Measurements from ENCODE around the gene LCOR.
"Not testable (repeated sequence)": the region's sequence is repeated elsewhere in the genome, so short reads cannot be mapped to it uniquely, and the experiment has no call there.

The LCOR gene

DNA sequence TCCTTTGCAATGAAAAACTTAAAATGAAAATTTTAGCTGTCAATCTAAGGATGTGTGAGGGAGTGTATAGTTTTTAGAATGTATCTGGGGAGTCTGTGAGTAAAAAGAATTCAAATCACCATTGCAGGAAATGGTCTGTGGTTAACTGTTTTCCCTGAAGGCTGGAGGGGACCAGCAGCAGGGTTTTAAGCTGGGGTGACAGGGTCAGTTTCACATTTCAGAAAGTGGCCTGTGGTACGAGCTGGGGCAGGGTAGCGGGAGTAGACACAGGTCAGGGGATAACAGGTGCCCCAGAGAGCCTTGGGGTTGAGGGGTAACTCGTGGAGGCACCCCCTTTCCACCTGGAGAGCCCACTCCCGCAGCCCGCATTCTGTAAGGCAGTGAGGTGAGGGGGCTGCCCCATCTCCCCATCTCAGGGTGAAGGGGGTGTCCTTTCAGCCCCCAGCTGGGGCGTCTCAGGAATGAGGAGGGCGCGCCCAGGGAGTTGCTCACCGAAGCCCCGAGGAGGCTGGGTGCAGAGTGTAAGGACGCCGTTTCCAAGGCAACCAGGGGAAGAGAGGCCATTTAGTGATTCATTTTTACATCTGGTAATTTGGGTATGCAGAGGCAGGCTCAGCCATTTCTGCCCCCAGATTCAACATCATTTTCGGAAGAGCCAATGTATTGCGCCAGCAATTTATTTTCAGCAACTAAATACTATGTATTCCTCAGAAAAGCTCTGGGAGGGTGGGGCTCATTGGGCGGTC lies 184.8 kb downstream of the LCOR start:
- DNase-seq, result no peak

DNA sequence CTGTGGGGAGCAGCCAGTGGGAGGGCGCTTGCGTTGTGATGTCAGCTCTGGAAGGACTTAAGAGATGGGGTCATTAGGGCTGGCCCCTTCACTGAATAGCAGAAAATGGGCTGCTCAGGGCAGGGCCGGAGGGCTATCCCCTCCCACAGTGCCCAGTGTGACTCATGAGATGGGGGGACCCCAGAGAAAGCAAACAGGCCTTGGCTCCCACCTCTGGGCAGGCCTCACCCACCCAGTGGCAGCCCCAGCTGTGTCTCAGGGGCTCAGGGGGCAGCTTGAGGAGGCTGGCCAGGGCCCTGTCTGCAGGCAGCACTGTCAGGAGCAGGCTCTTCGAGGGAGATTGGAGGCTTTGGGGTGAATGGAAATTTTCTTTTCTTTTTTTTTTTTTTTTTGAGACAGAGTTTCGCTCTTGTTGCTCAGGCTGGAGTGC lies 185.4 kb downstream of the LCOR start:
- no peak for DNase-seq

DNA sequence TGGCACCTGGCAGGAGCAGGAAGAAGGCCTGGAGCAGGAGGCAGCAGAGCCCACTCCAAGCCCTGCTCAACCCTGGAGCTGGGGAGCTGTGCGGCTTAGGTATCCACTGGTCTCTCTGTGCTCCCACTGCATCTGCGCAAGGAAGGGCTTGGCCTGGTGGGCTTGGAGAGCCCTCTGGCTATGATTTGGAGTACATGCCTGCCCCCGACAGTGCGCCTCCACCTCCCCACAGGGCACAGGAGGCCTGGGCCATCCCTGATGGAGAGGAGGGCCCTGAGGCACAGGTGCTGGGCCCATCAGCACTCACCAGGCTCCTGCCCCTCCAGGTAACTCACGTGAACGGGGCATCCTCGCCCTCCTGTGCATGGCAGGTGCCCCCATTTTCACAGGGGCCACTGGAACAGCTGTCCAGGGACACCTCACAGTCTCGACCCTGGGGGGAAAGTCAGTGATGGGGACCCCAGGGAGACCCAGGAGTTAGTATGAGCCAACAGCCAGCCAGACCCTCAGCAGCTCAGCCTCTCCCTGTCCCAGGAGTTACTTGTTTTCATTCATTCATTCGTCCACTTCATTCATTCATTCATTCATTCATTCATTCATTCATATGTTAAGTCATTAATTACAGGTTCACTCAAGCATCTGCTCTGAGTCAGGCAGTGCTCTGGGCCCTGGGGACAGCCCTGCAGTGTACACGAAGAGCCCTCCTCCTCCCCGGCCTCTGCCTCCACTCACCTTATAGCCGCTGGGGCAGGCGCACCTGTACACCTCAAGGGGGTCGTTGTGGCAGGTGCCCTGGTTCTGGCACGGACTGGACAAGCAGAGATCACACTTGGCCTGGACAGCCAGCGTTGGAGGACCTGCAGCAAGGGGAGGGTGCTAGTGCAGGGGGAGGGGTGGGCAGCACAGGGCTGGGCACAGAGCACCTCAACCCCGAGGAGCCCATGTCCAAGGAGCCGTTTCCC lies 186.4 kb downstream of the LCOR start:
- no peak for DNase-seq

DNA sequence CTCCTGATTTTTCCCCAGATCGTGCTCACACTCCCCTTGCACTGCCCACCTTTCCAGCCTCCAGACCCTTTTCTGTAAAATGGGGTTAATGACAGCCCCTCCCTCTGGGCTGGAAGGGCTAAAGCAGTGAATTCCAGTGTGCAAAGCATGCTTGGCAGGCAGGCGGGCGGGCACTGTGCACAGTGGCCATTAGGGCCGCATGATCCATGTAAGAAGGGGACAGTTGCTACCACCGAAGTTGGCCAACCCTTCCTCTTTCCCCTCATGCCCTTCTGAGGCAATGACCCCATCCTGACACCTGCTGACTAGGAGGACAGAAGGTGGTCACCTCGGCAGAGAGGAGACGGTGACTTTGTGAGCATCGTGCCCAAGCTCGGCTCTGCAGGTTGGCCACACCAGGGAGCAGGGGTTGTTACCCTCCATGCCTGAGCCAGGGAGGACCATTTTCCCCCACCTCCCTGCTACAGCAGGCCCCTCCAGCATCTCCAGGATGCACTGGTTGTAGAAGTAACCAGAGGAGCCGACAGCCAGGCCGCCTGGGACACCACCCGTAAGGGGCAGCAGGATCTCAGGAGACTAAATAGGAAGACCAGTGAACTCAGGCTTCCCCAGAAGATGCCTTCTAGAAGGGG lies 187.2 kb downstream of the LCOR start:
- no peak for DNase-seq

DNA sequence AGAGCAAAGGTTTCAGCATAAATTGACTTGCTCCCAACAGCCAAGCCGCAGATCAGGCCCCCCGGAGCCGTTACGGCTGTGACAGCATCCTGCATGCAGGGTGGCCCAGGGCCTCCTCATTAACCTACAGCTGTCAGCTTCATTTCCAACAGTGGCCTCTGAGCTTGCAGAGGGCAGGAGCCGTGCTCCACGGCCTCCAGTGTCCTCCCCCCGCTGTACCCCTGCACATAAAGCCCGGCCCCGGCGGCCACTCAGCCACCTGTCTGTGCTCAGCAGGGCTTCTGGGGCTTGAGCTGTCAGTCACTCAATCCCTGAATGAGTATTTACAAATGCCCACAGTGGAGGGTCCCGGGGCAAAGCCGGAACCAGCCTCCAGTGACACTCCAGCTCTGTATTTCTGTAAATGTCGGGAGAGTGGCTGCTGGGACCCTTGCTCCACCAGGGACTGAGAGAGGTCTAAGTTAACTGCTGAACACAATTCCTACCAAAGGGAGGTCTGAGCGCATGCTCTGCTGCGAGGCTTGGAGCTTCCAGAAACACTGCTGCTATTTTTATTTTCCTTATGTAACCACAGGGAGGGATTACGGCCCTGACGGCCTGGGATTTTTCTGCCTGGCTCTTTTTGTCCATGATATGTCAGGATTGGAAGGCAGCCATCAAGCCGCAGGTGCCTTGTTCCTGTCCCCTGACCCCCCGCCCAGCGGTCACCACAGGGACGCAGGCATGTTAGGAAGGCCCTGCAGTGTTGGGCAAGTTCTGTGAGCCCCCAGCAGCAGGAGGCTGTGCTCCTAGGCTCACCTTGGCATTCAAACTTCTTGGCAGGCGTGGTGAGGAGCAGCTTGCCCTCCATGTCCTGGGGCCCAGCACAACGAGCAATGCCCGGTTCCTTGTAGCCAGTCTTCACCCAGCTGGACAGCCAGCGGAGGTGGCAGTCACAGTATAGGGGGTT lies 188.6 kb downstream of the LCOR start:
- DNase-seq, result no peak

DNA sequence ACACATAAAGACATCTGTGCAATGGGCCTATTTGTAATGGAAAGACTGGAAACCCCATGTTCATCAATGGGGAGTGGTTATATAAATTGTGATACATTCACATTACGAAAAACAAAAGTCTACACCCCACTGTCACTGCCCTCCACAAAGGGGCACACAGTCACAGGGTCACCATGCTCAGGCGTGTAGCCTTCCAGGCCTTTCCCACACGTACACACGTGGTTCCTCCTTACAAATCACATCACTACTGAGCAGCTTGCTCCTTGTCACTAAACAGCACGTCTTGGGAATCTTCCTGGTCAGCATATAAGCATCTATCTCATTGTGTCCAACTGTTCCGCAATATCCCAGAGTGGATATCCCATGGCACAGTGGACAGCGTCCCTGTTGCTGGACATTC lies 190.5 kb downstream of the LCOR start:
- no peak for DNase-seq

DNA sequence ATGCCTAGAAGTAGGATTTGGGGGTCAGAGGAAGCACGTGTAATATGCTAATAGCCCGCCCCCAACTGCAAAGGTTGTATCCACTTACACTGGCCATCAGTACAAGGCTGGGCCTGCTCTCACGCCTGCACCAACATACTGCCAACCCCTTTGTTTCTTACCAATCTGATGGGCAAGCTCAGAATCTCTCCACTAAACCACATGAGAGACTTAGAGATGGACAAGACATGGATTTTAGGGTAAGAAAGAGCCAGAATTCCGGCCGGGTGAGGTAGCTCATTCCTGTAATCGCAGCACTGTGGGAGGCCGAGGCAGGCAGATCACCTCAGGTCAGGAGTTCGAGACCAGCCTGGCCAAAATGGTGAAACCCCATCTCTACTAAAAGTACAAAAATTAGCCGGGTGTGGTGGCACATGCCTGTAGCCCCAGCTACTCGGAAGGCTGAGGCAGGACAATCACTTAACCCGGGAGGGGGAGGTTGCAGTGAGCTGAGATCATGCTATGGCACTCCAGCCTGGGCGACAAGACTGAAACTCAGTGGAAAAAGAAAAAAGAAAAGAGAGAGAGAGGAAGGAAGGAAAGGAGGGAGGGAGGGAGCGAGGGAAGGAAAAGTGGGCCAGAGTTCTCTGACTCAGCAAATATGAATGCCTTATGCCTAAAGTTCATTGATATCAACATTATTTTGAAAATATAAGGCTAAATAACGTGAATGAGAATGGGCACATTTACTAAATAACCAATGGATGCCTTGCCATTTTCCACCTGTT lies 191.5 kb downstream of the LCOR start:
- no peak for DNase-seq

DNA sequence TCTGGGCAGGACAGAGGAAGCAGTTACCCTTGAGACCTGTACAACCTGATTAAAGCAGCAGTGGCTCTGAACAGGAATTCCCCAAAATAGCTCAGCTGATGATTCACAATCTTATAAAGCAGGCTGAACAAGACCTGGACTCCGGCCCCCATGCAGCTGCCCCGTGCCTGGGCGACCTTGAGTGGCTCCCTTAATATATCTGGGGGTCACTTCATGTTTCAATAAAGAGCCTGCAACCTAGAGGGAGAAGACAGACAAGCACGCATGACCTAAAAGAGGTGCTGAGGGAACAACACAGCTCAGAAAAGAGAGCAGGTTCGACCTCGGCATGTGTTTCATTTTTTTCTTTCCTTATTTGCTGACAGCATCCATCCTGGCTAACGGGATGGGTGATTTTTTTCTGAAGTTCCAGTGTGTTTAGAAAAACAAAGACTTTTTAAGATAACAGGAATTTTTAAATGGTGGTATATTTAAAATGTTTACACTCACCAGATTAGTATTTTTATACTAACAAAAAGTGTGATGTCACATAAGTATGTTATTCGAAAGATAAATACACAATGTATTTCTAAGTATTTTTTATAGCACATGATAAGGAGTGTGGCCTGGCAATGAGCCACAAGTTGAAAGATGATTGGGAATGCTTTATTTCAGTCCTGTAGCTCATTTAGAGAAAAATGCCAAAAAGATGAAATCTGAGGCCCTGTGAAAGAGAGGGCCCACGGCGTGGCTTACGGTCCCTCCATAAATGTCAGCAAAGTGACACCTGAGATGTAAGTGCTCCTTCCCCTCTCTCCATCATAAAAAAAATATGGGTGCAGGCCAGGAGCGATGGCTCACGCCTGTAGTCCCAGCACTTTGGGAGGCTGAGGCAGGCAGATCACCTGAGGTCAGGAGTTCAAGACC lies 192.3 kb downstream of the LCOR start:
- no peak for DNase-seq

DNA sequence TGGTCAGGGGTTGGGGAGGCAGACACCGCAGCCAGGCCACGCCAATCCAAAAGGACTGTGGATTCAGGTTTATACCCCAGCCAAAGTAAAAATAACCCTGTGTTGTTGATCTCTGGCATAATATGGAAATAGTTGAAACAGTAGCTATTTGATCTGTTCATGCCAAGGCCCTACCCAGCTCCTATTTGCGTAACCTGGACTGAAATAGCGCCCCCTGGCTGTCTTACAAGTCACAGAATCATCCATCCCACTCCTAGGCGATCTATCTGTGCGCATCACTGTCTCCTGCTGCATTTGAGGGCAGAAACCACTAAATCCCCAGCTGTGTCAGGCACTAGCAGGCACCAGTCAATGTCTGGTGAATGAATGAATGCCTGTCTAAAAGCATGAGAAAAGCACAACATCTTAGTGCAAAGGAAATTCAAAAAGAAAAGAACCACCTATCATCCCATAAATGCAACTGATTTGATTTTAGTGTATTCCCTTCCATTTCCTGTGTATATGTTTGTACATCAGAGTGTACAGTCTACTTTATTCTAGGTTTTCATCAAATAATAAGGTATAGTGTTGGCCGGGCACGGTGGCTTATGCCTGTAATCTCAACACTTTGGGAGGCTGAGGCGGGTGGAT lies 193.6 kb downstream of the LCOR start:
- peak; percentile 48 for DNase-seq

DNA sequence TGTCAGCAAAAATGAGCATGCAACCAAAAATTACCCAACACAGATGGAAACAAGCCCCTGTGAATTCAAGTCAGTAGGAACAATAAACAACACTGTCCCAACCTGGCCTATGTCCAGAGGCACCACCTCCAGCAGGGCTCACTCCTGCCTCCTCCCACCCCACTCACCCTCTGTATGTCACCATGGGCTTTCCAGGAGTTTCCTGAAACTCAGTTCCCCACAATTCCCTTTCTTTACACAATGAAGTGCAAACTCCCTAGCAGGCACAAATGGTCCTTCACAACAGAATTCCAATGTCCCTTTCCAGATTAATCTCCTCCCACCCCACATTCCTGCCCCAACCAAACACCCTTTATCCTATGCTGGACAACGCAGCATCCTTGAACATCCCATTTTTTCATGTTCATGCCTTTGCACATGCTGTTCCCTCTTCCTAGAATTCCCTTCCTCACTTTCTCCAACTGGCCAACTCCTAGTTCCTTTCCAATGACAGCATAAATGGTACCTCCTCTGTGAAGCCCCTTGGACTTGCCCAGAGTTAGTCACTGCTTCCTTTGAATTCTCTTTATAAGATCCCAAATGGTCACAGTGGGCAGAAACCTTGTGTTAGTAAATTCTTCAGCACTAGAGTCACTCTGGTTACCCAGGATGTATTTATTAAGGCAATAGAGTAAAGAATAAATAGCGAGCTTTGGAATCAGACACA lies 196.2 kb downstream of the LCOR start:
- DNase-seq, result no peak

DNA sequence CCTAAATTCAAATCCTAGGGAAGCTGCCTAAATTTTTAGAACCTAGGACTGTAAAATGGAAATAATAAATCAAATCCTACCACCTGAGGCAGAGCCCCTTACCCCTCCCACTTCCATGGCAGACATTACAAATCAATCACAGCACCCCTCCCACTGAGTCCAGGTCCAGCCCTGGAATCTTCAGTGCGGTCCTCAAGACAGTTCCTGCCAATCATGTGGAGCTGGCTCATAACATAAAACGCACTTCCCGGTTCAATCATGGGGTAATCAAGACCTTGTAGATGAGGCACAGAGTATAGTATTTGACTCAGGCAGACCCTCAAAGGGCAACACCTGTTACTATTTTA lies 196.7 kb downstream of the LCOR start:
- no peak for DNase-seq

DNA sequence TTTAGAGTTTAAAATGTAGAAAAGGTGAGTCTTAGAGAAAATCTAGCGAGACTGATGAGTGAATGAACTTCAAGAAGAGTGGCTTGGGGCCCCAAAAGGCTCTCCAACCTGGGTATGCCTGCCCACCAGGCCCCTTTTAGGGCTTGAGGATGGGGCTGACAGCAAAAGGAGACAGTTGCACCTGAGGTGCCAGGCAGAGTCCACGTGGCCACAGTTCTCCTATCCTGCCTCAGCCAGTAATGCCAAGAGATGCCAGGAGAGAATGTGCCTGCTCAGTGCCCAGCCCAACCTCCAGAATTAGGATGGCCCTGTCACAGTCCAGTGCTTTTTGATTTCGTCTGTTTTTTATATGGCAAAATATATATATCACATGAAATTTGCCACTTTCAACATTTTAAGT lies 197.2 kb downstream of the LCOR start:
- no peak for DNase-seq

DNA sequence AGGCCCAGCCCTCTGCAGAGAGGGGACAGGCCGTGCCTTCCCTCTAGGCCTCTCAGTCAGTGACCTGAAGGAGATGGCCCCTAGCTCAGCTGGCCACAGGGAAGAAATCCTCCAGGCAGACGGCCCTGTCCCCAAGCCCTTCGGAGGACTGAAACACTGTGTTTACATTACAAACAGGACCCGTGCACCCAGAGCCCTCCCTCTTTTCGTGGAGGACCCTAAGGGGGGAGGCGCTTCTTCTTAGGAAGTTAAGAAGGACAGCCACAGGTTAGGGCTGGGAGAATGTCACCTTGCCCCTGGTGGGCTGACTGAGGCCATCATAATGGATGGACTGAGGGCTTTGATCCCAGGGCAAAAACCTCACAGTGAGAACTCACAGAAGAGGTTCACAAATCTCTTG lies 198.8 kb downstream of the LCOR start:
- no peak for DNase-seq

DNA sequence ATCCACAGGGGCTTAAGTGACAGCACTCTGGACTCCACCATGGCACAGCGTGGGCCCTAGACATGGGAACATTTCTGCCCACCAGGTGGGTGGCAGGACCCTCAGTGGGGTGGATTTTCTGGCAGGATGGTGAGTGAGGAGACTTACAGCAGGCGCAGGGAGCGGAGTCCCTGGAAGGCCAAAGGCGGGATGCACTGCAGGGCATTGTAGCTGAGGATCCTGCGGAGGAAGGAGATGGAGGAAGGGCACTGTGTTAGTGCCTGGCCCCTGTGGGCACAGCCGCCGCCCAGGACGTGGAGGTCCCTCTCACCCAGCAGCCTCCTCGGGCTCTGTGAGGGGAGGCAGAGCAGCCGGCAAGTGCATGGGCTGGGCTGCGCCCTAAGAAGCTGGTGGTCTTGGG lies 199.4 kb downstream of the LCOR start:
- no peak for DNase-seq

DNA sequence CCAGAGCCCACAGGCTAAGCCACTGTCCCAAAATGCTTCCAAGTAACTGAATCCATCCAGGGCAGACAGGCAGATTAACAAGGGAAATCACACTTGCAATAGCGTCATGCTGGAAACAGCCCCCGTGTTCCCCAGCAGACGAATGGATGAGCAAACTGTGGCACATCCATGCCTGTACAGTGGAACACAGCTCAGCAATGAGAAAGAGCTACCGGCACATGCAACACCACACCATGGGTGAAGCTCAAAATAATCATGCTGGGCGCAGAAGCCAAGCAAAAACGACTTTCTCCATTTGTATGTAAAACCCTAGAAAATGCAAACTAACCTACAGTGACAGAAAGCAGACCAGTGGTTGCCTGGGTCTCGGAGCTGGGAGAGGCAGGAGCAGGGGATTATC lies 200.5 kb downstream of the LCOR start:
- no peak for DNase-seq

DNA sequence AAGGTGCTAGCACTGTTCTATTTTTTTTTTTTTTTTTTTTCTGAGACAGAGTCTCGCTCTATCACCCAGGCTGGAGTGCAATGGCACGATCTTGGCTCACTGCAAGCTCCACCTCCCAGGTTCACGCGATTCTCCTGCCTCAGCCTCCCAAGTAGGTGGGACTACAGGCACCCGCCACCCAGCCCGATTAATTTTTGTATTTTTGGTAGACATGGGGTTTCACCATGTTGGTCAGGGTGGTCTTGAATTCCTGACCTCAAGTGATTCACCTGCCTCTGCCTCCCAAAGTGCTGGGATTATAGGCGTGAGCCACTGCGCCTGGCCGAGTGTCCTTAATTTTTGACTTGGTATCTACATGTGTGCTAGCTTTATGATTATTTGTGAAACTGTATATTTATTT lies 201.7 kb downstream of the LCOR start:
- not testable (repeated sequence) for DNase-seq

DNA sequence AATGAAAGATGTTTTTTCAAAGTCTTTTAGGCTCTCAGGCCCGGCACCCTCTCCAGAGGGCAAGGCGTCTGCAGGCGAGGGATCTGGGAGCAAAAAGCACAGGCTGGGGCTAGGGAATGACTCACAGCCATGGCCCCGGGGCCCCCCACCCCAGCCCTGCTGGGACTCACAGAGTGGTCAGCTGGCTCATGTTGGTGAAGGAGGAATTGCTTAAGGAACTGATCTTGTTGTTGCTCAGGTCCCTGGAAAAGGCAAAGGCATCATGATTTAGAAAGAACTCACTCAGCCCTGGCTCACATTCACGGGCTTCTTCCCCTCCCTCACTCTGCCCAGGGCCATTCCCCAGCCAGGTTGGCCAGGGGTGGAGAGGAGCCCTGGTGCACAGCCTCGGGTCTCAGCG lies 202.2 kb downstream of the LCOR start:
- no peak for DNase-seq

DNA sequence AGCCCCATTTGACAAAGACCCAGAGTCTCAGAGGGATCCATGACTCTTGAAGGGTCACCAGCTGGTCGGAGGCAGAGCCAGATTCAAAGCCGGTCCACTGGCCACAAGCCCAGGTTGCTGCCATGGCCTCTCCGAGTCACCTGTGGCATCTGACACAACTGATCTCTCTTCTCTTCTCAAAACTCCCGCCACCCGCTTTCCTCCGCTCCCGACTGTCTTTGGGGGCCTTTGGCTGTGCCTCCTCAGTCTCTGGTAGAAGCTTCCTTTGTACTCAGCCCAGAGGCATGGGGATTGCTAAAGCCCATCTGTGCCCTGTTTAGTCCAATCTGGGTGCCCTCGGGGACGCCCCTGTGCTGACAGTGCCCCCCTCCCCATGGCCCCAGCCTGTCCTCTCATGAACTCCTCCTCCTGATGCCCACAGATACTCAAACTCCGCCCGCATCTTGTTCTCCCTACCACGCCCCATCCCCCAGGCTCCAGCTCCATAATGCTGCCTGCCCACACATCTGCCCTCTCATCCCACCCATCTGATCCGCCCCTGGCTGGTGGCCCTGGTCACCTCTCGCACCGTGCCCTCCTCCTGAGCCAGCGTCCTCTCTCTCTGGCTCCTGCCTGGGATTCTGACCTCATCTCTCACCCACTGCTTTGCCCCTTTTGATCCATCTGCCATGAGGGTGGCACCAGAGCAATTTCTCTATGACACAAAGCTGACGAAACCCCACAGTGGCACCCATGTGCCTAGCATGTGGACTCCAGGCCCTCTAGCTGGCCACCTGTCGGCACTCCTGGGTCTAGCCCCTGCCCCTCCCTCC lies 203.1 kb downstream of the LCOR start:
- DNase-seq, result no peak
